T-helper 2 cell treated with Interferon-gamma antibody and Interleukin-4, amounts not matched to agents 5 μg/mL and 100 μg/mL, for 36 hours (primary cell): ENCODE data around the gene PAH.

ENCODE experiments used
- DNase-seq: peaks from one replicate; pipeline ENCODE4 v3.0.0; 2021; ENCODE audit warnings: low spot score
- H3K27ac Mint-ChIP-seq: one replicate; pipeline ENCODE4 v1.8.0; 2021; ENCODE audit warnings: mild to moderate bottlenecking, mixed read lengths
- H3K27me3 Mint-ChIP-seq: one replicate; pipeline ENCODE4 v1.8.0; 2021; ENCODE audit warnings: low read depth, mixed read lengths
- H3K36me3 Mint-ChIP-seq: one replicate; pipeline ENCODE4 v1.8.0; 2021; ENCODE audit warnings: low read depth, mixed read lengths
- H3K4me1 Mint-ChIP-seq: one replicate; pipeline ENCODE4 v1.8.0; 2021; ENCODE audit warnings: low read depth, mixed read lengths
- H3K4me3 Mint-ChIP-seq: one replicate; pipeline ENCODE4 v1.8.0; 2022; ENCODE audit warnings: mild to moderate bottlenecking, moderate library complexity, mixed read lengths
- H3K9me3 Mint-ChIP-seq: one replicate; pipeline ENCODE4 v1.8.0; 2021; ENCODE audit warnings: mixed read lengths

PAH gene

GRCh38 chr12:102900389-102900788 lies 16.7 kb downstream of the PAH start:
- no peak for DNase-seq
- H3K4me3 Mint-ChIP-seq, result no peak overlapping the region
- no peaks in the 10 kb centered on the region for H3K27me3 Mint-ChIP-seq
- H3K36me3 Mint-ChIP-seq, result no peaks in the 10 kb centered on the region
- H3K9me3 Mint-ChIP-seq, result no peaks in the 10 kb centered on the region
- H3K4me1 Mint-ChIP-seq, result no peaks in the 10 kb centered on the region
- H3K27ac Mint-ChIP-seq, result no peak overlapping the region

GRCh38 chr12:102896067-102896466 lies 21.0 kb downstream of the PAH start:
- H3K27ac Mint-ChIP-seq, result no peak overlapping the region
- no peaks in the 10 kb centered on the region for H3K27me3 Mint-ChIP-seq
- no peak for DNase-seq
- no peak overlapping the region for H3K4me3 Mint-ChIP-seq
- no peaks in the 10 kb centered on the region for H3K9me3 Mint-ChIP-seq
- no peaks in the 10 kb centered on the region for H3K4me1 Mint-ChIP-seq
- no peaks in the 10 kb centered on the region for H3K36me3 Mint-ChIP-seq

DNA sequence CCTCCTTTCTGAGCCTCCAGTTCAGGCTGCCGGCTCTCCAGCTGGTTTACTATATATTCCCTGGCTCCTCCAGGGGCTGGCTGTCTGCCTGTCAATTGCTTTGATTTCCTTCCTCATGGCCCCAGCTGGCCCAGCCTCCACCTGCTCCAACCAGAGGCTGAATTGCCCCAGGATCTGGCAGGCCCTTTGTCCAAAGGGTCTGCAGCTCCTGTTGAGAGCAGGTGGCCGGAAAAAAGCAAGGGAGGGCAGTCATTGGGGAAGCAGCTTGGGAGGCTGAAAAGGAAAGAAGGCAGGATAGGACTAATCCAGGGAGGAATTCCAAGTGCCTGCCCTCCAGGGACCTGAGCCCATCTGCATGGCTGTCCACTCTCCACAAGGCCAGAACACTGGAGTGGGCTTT lies 25.3 kb downstream of the PAH start:
- no peaks in the 10 kb centered on the region for H3K9me3 Mint-ChIP-seq

GRCh38 chr12:102888511-102888910 lies 28.5 kb downstream of the PAH start:
- H3K4me3 Mint-ChIP-seq, result no peak overlapping the region
- no peaks in the 10 kb centered on the region for H3K36me3 Mint-ChIP-seq
- H3K27ac Mint-ChIP-seq, result no peak overlapping the region
- no peaks in the 10 kb centered on the region for H3K27me3 Mint-ChIP-seq
- DNase-seq, result no peak
- H3K4me1 Mint-ChIP-seq, result no peaks in the 10 kb centered on the region
- no peaks in the 10 kb centered on the region for H3K9me3 Mint-ChIP-seq

More for the DNA sequence above, 25.3 kb downstream of the PAH start:
- no peak for DNase-seq
- Mint-ChIP-seq H3K4me3 (no peak overlapping the region), H3K27ac (no peak overlapping the region), H3K27me3 (no peaks in the 10 kb centered on the region), H3K4me1 (no peaks in the 10 kb centered on the region), H3K36me3 (no peaks in the 10 kb centered on the region)

- H3K27me3 Mint-ChIP-seq, result no peaks in the 10 kb centered on the region
- no peaks in the 10 kb centered on the region for H3K4me1 Mint-ChIP-seq
- no peak overlapping the region for H3K27ac Mint-ChIP-seq
- no peak for DNase-seq
- H3K36me3 Mint-ChIP-seq, result no peaks in the 10 kb centered on the region
- no peak overlapping the region for H3K4me3 Mint-ChIP-seq
- H3K9me3 Mint-ChIP-seq, result no peaks in the 10 kb centered on the region
These were observed 31.8 kb downstream of the PAH start for GRCh38 chr12:102885043-102885932.

DNA sequence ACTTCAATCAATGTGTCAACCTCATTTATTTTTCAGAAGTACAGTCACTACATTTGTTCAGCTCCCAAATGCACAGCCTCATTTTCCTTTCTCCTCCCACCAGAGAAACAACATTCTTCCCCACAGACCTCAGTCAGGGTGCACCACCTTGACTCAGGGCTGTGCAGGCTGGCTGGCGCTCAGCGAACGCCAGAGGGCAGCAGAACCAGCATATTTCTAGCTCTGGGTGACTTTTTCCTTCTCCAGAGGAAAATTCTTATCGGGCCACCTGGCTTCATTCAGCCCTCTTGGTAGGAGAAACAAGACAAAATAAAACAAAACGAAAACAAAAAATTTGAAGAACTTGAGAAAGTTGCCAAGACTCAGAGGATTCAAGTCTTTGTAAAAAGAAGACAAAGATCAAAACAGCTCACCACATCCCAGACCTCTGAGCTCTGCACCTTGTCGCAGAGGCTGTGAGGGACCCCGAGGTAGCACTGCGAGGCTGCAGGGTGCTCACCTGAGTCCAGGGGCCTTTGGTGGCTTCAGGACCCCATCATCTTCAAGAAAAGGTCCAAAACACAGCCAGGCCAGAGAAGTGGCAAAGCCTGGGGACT lies 33.7 kb downstream of the PAH start:
- Mint-ChIP-seq H3K9me3 (no peaks in the 10 kb centered on the region), H3K4me3 (no peak overlapping the region), H3K4me1 (peaks cover 3% of the 10 kb centered on the region), H3K27ac (no peak overlapping the region), H3K36me3 (no peaks in the 10 kb centered on the region), H3K27me3 (no peaks in the 10 kb centered on the region)
- no peak for DNase-seq

DNA sequence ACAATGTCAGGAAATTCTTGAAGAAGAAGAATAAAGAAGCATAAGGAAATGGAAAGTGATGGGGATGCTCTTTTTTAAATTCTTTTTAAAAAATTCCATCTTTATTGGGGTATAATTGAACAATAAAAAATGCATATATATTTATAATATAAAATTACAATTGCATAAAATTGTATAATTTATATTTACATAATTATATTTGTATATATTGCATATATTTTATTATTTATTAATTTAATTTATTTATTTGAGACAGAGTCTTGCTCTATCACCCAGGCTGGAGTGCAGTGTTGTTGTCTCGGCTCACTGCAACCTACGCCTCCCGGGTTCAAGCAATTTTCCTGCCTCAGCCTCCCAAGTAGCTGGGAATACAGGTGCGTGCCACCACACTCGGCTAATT lies 36.3 kb downstream of the PAH start:
- Mint-ChIP-seq H3K27ac (no peak overlapping the region), H3K36me3 (no peaks in the 10 kb centered on the region), H3K27me3 (no peaks in the 10 kb centered on the region), H3K4me1 (peaks cover 3% of the 10 kb centered on the region), H3K4me3 (no peak overlapping the region), H3K9me3 (no peaks in the 10 kb centered on the region)
- DNase-seq, result no peak

DNA sequence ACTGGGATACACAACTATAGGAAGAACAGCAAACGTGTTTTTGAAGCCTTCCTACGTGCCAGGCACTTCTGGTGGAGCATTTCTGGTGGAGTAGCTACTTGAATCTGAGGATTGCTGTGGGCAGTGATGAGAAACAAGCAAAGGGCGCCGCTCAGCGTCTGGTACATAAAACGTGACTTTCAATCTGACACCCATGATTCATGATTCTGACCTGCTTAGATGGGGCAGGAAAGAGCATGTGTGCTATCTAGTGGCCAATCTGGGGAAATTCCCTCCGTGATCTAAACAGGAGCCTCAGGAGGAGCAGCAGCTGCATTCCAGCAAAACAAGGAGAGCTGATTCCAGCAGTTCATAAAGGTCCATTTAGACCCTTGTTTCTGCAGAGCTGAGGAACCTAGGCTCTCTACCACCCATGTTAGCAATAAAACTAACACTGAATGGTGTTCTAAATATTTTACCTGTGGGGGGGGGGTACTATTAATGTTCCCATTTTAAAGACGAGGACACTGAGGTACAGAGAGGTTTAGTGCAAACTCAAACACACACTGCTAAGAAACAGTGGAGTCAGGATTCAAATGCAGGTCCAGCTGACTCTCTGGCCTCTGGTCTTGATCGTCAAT lies 37.8 kb downstream of the PAH start:
- Mint-ChIP-seq H3K27me3 (no peaks in the 10 kb centered on the region), H3K9me3 (no peaks in the 10 kb centered on the region), H3K4me1 (peaks cover 3% of the 10 kb centered on the region), H3K36me3 (no peaks in the 10 kb centered on the region), H3K4me3 (no peak overlapping the region), H3K27ac (no peak overlapping the region)
- peak; percentile 35 for DNase-seq

DNA sequence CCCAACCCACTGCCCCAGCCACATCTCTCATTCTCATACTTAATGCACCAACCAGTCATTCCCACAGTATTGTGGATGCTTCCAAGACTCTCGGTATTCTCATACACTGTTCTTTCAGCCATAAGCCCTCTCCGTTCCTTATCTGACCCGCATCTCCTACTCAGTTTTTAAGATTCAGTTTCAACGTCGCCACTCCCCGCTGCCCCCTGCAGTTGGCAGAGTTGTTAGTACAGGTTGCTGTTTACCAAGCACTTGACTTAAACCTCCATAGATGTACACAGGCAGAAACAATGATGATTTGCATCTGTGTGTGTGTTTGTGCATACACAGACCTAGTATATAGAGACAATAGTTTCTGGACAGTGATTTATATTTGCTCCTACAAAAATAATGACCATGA lies 40.2 kb downstream of the PAH start:
- DNase-seq, result no peak
- peaks cover 3% of the 10 kb centered on the region for H3K4me1 Mint-ChIP-seq
- no peak overlapping the region for H3K4me3 Mint-ChIP-seq

GRCh38 chr12:102874819-102875218 lies 42.2 kb downstream of the PAH start:
- peaks cover 3% of the 10 kb centered on the region for H3K4me1 Mint-ChIP-seq
- H3K4me3 Mint-ChIP-seq, result no peak overlapping the region
- no peaks in the 10 kb centered on the region for H3K36me3 Mint-ChIP-seq
- DNase-seq, result no peak
- H3K27me3 Mint-ChIP-seq, result no peaks in the 10 kb centered on the region
- no peaks in the 10 kb centered on the region for H3K9me3 Mint-ChIP-seq
- no peak overlapping the region for H3K27ac Mint-ChIP-seq

More for the DNA sequence above, 40.2 kb downstream of the PAH start:
- H3K27ac Mint-ChIP-seq, result no peak overlapping the region
- H3K9me3 Mint-ChIP-seq, result no peaks in the 10 kb centered on the region
- H3K36me3 Mint-ChIP-seq, result no peaks in the 10 kb centered on the region
- H3K27me3 Mint-ChIP-seq, result no peaks in the 10 kb centered on the region

DNA sequence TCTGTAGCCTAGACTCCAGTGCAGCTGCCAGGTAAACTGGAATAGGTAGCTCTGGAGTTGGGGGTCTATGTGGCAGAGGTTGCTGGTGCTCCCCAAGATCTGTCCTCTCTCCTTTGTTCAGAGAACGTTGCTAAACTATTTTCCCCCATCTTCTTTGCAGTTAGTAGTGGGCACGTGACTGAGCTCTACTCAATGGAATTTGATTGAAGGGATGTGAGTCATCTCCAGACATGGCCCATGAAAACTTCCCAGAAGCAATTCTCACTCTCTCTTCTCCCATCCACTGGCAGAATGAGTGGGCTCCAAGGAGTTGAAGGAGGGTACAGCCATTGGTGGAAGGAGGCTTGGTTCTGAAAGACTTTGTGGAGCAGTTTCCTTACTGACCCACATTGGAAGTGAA lies 44.0 kb downstream of the PAH start:
- H3K27ac Mint-ChIP-seq, result no peak overlapping the region
- no peak for DNase-seq
- no peak overlapping the region for H3K4me3 Mint-ChIP-seq
- no peaks in the 10 kb centered on the region for H3K9me3 Mint-ChIP-seq
- no peaks in the 10 kb centered on the region for H3K4me1 Mint-ChIP-seq
- no peaks in the 10 kb centered on the region for H3K27me3 Mint-ChIP-seq
- H3K36me3 Mint-ChIP-seq, result no peaks in the 10 kb centered on the region

GRCh38 chr12:102871014-102871413 lies 46.0 kb downstream of the PAH start:
- no peak overlapping the region for H3K27ac Mint-ChIP-seq
- H3K4me1 Mint-ChIP-seq, result no peaks in the 10 kb centered on the region
- no peaks in the 10 kb centered on the region for H3K9me3 Mint-ChIP-seq
- H3K4me3 Mint-ChIP-seq, result no peak overlapping the region
- no peaks in the 10 kb centered on the region for H3K27me3 Mint-ChIP-seq
- H3K36me3 Mint-ChIP-seq, result no peaks in the 10 kb centered on the region
- no peak for DNase-seq

- no peak overlapping the region for H3K4me3 Mint-ChIP-seq
- no peaks in the 10 kb centered on the region for H3K36me3 Mint-ChIP-seq
- H3K27me3 Mint-ChIP-seq, result no peaks in the 10 kb centered on the region
- no peaks in the 10 kb centered on the region for H3K9me3 Mint-ChIP-seq
- DNase-seq, result no peak
- H3K4me1 Mint-ChIP-seq, result no peaks in the 10 kb centered on the region
- H3K27ac Mint-ChIP-seq, result no peak overlapping the region
These were observed 47.5 kb downstream of the PAH start for GRCh38 chr12:102869571-102869970.

GRCh38 chr12:102865821-102866615 lies 51.0 kb downstream of the PAH start:
- H3K4me1 Mint-ChIP-seq, result no peaks in the 10 kb centered on the region
- no peak overlapping the region for H3K27ac Mint-ChIP-seq
- H3K36me3 Mint-ChIP-seq, result no peaks in the 10 kb centered on the region
- H3K9me3 Mint-ChIP-seq, result peaks cover 7% of the 10 kb centered on the region
- H3K27me3 Mint-ChIP-seq, result no peaks in the 10 kb centered on the region
- DNase-seq, result no peak
- H3K4me3 Mint-ChIP-seq, result no peak overlapping the region
